GM18526 (cell line): Measurements from ENCODE around the gene BANP.

Experiments used
- POLR2A ChIP-seq: IDR thresholded peaks from 3 replicates; pipeline ENCODE4 v1.6.1; 2011; ENCODE audit not compliant: insufficient read length; ENCODE audit errors: extremely low read depth

Gene BANP

DNA sequence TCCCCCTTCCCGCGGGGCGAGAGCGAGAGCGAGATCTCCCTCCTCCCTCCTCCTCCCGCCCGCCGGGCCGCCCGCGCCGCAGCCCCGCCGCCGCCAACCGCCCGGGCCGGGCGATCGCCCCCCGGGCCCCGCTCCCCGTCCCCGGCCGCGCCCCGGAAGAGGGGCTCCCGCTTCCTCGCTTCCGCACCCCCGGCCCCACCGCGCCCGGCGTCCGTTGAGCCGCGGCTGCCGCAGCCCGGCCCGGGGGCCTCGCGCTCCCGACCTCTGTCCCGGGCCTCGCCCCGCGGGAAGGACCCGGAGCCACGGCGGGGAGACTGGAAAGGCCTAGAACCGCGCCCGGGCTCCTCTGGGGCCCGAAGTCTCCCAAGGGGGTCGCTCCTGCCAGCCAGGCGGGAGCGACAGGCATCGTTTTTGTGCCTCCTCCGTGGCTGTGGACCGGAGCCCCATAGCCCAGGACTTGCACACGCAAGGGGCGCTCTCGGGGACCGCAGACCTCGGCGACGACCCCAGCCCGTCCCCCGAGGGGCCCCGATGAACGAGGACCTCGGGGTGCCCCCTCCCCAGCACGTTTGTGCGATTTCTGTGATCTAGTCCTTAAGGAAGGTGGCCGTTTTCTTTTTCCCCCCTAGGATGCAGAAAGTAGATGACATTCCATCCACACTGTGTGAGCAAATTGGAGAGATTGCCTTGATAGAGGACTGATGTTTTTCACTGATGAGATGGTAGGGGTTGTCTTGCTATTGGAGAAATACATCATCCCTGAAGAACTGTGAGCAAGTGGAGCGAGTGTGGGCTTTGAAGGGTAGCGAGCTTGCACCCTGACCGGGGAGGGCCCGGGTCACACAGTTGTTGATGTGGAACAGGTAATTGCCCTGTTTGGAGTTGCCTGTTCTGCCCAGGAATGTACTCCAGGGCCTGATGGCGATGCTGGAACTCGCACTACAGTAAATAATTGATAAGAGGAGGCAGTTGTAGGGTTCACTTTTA, 611 bp downstream of the BANP start:
- TF ChIP-seq POLR2A, result peak; percentile 49

DNA sequence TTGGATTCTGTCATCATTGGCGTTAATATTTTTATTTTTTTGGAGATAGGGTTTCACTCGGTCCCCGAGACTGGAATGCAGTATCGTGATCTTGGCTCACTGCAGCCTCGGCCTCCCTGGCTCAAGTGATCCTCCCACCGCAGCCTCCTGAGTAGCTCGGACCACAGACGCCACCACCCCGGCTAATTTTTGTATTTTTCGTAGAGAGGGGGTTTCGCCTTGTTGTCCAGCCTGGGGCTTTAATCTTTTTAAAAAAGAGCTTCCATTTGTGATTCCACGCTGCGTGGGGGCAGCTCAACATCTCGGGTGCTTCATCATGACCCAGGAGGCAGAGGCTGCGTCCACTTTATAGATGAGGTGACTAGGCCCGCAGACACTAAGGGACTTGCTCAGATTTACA, 1.5 kb downstream of the BANP start:
- TF ChIP-seq POLR2A, result no peak

DNA sequence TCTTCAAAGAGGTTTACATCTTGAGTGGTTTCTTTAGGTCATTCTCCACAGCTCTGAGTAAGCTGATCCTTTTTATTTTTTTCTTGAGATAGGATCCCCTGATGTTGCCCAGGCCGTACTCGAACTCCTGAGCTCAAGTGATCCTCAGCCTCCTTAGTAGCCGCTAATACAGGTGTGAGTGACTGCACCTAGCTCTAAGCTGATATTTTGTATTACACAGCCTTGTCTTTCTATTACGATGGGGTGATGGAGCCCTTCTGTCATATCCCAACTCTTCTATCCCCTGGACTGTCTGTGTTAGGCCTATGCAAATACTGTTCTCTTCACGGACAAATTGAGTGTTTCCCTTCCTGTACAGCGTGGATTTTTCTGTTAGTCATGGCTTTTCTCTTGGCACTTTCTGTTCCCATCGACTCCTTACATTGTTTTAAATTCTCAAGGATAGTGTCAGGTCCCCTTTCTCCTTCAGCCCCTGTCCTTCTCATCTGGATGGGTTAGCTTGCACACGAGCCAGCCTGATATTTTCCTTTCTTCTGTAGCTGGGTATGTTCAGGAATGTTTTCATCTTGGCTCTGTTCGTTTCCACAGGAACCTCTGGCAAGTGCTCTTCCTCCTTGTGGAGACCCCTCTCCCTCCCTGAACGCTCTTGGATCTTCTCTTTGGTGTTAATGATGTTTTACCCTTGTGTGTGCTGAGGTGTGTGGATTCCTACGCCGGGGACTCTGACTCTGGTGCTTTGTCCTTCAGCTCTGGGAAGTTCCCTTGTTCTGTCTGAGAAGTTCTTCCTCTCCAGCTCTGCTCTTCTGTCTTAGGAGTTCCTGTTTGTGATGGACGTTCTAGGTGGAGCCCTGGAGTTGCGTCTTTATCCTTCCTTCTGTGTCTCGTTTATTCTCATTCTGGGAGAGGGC, 2.3 kb downstream of the BANP start:
- no peak for TF ChIP-seq POLR2A

DNA sequence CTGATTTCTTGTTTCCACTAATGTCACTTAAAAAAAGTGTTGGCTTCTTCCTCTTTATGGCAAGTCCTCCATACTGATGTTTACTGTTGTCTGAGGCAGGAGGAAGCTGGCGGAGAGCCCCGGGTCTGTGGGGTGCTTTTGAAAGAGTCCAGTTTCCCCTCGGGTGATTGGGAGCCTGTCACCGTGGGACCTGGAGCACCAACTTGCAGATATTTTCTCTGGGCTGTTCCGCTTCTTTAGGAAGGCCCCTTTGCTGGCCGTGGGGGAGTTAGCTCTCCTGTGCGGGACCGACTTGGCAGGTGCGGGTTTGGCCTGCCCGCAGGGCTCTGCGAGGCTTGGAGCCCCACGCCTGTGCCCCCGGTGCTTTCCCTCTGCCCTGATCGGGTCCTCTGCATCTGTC, 3.1 kb downstream of the BANP start:
- TF ChIP-seq POLR2A, result no peak

DNA sequence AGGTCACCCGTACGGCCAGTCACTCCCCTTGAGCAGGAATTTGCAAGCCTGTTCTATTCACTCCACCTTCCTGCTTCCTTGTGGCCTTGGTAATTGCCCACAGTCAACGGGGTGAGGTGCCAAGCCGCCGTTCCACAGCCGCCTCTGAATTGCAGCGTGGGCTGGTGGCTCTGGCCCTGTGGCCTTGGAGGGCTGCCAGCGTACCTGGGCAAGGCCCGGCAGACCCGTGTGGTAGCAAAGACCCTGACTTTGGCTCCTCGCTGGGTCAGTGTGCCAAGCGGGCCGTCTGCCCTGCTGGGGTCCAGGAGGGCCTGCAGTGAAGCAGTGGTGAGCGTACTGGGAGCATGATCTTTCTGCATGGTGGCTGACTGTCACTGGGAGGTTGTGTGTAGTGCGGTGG, 3.6 kb downstream of the BANP start:
- no peak for TF ChIP-seq POLR2A

DNA sequence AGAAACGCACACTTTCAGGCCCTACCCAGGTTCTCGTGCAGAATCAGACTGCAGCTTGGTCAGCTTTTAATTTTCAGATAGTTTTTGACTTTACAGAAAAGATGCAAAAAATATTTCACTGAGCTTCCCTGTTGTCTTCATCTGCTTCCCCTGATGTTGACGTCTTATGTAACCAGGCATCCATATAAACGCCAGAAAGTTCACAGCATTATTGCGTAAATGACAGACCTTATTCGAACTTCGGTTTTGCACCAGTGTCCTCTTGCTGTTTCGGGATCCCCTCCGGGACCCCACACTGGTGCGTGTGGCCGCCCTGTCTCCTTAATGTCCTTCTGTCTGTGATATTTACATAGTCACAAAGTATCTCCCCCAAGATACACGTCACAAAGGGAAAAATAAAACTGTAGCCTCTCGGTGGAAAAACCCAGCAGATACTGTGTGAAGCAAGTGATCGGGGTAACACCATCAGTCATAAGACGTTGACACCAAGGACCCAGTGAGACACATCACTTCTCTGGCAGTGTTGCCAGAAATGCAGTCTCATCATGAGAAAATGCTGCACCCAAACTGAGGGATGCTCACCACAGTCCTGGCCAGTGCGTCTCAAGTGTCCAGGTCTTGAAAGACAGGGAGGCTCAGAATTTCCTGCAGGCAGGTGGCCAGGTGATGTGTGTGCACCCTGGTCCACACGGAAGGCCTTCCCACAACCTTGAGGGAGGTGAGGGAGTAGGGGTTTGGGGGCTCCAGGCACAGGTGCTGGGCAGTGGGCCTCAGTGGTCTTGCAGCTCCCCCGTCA, 4.3 kb downstream of the BANP start:
- no peak for TF ChIP-seq POLR2A

DNA sequence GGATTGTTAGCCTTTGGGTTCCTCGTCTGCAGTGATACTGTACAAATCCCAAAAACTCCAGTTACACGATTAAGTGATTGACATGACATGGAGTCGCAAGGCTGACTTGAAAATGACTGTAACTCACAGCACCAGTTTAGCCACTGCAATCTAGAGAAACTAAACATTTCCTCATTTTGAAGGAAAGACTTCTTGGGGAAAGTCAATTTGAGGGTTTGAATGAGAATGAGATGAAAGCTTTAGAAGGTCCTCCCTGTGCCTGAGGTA, 4.8 kb downstream of the BANP start:
- TF ChIP-seq POLR2A, result no peak

DNA sequence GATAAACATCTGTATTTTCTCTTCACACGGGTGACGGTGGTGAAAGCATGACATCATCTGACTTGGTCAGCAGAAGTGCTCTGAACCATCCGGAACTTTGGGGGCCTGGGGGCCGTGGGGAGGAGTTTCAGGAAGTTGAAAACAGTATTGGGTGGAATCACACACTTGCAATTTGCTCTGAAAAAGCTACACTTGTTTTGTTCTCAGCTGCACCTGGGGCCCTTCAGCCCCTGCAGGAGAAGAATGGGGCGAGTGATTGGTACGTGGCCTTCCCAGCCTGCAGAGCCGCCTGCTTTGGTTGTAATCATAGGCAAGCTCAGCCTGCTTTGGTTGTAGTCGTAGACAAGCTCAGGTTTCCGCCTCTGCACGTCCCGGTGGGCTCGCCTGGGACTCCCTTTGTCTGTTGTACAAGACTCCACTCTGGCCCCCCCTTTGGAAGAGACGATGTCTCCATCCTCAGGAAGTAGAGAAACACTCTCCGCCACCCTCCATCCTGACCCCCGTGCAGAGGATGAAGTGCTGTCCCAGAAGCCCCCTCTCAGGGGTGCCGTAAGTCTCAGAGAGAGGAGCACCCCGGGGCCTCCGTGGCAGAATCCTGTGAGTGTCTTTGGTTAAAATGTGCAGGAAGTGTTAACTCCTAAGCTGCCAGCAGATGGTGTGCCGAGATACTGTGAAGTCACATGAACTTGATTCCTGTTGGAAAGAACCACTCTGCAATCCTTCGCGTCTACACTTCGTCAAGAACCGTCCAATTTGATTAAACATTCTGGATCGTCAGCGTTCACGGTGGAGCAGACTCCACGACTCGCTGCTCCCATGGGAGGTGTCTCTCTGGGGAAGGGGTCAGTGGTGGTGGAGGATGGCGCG, 5.4 kb downstream of the BANP start:
- TF ChIP-seq POLR2A, result peak; percentile 38

DNA sequence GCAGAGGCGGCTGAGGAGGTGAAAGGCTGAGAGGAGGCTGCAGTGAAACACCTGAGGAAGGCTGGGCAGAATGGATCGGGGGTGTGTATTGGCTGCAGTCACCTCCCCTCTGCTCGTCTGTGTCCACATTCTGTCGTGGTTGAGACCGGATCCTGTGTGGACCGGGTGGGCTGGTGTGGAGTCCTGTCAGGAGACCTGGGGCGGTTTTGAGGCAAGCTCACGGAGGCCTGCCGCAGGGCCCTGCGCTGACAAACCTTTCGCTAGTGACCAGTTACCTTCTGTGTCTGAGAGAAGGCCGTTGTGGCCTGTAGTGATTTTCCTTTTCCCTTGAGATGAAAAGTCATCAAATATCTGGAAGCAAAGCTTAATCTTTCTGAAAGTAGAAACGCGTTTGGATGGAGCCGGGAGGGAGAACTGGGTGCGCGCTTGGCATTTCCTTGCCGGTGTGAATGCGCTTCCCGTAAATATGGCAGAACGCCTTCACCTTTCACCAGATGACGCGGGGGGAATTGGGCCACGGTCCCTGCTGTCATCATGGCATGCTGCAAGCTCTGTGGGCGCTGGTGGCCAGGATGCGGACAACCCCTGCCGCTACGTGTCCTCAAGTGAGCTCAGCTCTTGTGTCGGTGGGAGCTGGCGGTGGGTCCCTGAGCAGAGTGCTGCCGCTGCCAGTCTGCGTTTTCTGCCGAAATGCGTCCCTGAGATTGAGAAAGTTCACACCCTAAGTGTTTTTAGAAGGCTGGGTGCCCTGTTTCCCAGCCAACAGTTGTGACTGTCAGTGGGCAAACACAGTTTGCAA, 6.3 kb downstream of the BANP start:
- TF ChIP-seq POLR2A, result no peak

DNA sequence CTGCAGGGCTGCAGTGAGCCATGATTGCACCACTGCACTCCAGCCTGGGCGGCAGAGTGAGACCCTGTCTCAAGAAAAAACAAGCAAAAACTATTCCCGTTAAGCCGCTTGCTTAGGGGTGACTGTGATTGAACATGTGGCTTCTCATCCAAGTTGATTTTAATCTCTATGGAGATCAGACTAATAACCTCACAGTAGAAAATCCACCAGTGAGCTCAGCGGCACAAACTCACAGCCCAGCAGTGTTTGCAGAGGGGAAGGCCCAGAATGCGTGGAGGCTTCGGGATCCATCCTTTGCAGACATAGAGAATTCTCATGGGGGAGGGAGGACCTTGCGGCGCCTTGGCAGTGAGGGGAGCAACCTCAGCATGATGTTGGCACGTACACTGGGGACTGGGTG, 7.4 kb downstream of the BANP start:
- TF ChIP-seq POLR2A, result no peak

DNA sequence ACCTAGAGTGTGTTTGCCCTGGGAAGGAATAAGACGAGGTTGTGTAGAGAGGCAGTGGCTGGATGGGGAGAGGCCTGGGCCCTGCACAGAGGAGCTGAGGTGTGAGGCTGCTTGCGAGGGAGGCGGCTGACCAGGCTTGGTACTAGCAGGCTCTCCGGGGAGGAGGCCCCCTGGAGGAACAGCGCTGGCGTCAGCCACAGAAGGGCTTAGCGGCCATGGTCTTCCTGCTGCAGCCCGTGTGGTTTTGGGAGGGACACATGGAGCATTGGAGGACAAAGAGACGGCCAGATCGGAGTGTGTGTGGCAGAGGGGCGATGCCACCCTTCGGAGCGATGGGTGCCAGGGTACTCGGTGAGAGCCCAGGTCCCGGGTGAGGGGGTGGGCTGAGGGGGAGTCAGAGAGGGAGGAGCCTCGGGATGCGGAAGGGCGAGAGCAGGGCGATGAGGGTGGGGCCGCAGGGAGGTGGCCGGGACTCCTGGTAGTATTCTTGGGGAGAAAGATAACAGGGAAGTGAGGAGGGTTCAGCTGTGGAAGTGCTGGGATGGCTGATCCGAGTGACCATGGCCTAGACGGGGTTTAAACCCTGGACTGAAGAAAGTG, 8.3 kb downstream of the BANP start:
- TF ChIP-seq POLR2A, result no peak

DNA sequence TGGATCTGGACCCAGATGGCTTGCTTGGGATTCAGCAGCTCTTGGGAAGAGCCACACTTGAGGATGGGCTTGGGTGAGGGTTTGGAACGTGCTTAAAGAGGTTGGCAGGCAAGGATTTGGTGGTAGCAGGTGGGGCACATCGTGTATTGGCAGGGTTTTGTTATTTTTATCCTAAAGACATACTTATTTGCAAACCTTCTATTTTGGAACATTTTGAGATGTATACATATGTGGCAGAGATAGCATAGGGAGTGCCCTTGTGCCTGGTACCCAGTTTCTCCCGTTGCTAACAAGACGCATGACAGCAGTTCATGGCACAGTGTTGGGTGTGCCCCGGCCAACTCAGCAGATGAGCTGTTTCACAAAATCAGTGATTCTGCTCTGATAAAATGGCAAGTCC, 9.1 kb downstream of the BANP start:
- no peak for TF ChIP-seq POLR2A

DNA sequence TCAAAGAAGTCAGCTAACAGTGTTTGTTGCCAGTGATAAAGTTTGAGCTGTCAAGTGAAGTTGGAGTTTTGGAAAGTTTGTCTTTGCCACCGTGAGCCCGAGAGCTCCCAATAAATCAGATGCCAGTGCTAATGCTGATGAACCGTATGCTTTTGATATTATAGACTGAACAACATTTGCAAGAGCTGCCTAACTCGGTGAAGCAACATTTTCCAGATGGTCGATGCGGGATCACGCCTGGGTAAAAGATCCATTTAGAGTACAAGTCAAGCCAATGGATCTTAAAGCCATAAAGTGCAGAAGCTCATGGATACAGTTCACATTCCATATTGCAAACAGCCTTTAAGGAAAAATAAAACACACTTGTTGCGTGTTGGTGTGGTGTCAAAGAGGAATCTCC, 9.6 kb downstream of the BANP start:
- TF ChIP-seq POLR2A, result no peak
